Loucy (cell line): ENCODE results near the gene ASTN2.

ENCODE experiments used
- H2AFZ ChIP-seq: fragments of 200-600 bp; sonication (generic); 2 replicates; pipeline ENCODE4 v1.6.0; 2016; ENCODE audit warnings: antibody characterized with exemption, mild to moderate bottlenecking, low read length, moderate library complexity
- H3F3A ChIP-seq: fragments of 200-600 bp; 2 replicates; pipeline ENCODE4 v1.6.0; 2016; ENCODE audit warnings: antibody characterized with exemption, low read depth, mild to moderate bottlenecking
- H3K27me3 ChIP-seq: fragments of 200-600 bp; sonication (generic); 2 replicates; pipeline ENCODE4 v1.6.1; 2014; ENCODE audit warnings: low read length, mild to moderate bottlenecking; ENCODE audit not compliant: insufficient read depth, poor library complexity, severe bottlenecking
- H3K36me3 ChIP-seq: fragments of 200-600 bp; sonication (generic); 2 replicates; pipeline ENCODE4 v1.6.1; 2016; ENCODE audit warnings: low read length; ENCODE audit not compliant: insufficient read depth
- H3K4me1 ChIP-seq: fragments of 200-600 bp; sonication (generic); 2 replicates; pipeline ENCODE4 v1.5.1; 2014; ENCODE audit warnings: low read length, mild to moderate bottlenecking; ENCODE audit not compliant: insufficient read depth, poor library complexity, severe bottlenecking
- H3K4me2 ChIP-seq: fragments of 200-600 bp; sonication (generic); 2 replicates; pipeline ENCODE4 v1.6.0; 2014; ENCODE audit warnings: antibody characterized with exemption, low read length, low read depth, mild to moderate bottlenecking; ENCODE audit not compliant: poor library complexity, severe bottlenecking
- H3K4me3 ChIP-seq: fragments of 200-600 bp; sonication (generic); 2 replicates; pipeline ENCODE4 v1.5.1; 2014; ENCODE audit warnings: low read length, mild to moderate bottlenecking, mixed read lengths; ENCODE audit not compliant: poor library complexity, severe bottlenecking
- H3K79me2 ChIP-seq: fragments of 200-600 bp; sonication (generic); 2 replicates; pipeline ENCODE4 v1.6.1; 2014; ENCODE audit warnings: low read length; ENCODE audit not compliant: insufficient read depth
- H3K9ac ChIP-seq: fragments of 200-600 bp; sonication (generic); 2 replicates; pipeline ENCODE4 v1.6.0; 2014; ENCODE audit warnings: mild to moderate bottlenecking, low read depth, low read length, moderate library complexity; ENCODE audit not compliant: poor library complexity, severe bottlenecking
- H3K9me2 ChIP-seq: fragments of 200-600 bp; sonication (generic); replicated peaks from 2 replicates; pipeline ENCODE4 v1.6.1; 2016; ENCODE audit warnings: low read depth, low read length, mixed read lengths
- H3K9me3 ChIP-seq: fragments of 200-600 bp; sonication (generic); 2 replicates; pipeline ENCODE4 v1.6.1; 2014; ENCODE audit warnings: mild to moderate bottlenecking, antibody characterized with exemption, low read length, low read depth; ENCODE audit not compliant: insufficient read depth
- H4K20me1 ChIP-seq: fragments of 200-600 bp; sonication (generic); 2 replicates; pipeline ENCODE4 v1.6.0; 2014; ENCODE audit warnings: antibody characterized with exemption, low read length, mild to moderate bottlenecking; ENCODE audit not compliant: insufficient read depth, poor library complexity, severe bottlenecking
- EZH2phosphoT487 ChIP-seq: fragments of 200-600 bp; IDR thresholded peaks from 2 replicates; pipeline ENCODE4 v1.6.1; 2018; ENCODE audit warnings: antibody characterized with exemption, mild to moderate bottlenecking, moderate library complexity, borderline replicate concordance
- TF ChIP-seq, protein P1 (sequence below): fragments of 200-600 bp; sonication (generic); conservative IDR thresholded peaks from 2 replicates; pipeline ENCODE4 v1.5.1; 2014; ENCODE audit warnings: mild to moderate bottlenecking, antibody characterized with exemption, low read length

Gene ASTN2

DNA sequence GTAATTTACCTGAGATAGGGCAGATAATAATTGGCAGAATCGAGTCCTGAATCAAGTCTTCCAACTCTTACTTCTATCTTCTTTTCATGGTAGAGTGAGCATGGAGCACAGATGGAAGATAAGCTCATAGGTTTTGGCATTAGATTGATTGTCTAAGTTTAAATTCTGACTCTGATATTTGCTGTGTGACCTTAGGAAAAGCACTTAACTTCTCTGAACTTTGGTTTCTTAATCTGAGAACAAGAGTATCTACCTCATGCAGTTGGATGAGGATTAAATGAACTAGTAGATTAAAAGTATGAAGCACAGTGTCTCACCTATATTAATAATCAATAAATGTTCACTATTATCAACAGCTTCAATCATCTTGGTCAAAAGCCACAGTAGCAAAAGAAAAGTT, 9.4 kb upstream of the ASTN2 start:
- H3K79me2 ChIP-seq: no peaks in the 10 kb centered on the region
- H3K36me3 ChIP-seq: no peaks in the 10 kb centered on the region
- no peaks in the 10 kb centered on the region for H3K4me1 ChIP-seq
- H3K9me3 ChIP-seq: no peaks in the 10 kb centered on the region
- no peaks in the 10 kb centered on the region for H3F3A ChIP-seq
- no peak overlapping the region for H3K9ac ChIP-seq
- no peak overlapping the region for H2AFZ ChIP-seq
- H4K20me1 ChIP-seq: no peaks in the 10 kb centered on the region
- no peaks in the 10 kb centered on the region for H3K27me3 ChIP-seq
- H3K4me2 ChIP-seq: no peak overlapping the region
- TF ChIP-seq EZH2phosphoT487: no peak
- TF ChIP-seq, protein P1, sequence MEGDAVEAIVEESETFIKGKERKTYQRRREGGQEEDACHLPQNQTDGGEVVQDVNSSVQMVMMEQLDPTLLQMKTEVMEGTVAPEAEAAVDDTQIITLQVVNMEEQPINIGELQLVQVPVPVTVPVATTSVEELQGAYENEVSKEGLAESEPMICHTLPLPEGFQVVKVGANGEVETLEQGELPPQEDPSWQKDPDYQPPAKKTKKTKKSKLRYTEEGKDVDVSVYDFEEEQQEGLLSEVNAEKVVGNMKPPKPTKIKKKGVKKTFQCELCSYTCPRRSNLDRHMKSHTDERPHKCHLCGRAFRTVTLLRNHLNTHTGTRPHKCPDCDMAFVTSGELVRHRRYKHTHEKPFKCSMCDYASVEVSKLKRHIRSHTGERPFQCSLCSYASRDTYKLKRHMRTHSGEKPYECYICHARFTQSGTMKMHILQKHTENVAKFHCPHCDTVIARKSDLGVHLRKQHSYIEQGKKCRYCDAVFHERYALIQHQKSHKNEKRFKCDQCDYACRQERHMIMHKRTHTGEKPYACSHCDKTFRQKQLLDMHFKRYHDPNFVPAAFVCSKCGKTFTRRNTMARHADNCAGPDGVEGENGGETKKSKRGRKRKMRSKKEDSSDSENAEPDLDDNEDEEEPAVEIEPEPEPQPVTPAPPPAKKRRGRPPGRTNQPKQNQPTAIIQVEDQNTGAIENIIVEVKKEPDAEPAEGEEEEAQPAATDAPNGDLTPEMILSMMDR: no peak
- H3K9me2 ChIP-seq: no peaks in the 10 kb centered on the region
- no peak overlapping the region for H3K4me3 ChIP-seq

DNA sequence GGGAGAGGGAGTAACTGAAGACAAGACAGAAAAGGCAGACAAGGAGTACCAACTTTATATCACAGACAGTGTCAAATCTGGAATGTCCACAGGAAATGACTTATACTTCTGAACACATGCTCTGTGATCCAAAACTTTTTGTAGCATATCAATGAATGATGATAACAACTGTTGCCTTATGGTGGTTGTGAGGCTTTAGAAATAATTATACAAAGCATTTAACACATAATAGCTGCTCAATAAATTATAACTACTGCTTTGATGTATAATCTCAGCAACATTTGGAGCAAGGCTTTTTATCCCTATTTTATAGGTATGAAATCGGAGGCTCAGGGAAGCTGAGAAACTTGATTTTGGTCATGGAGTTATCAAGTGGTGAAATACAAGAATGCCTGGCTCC, 3.3 kb upstream of the ASTN2 start:
- Histone ChIP-seq H4K20me1 (no peaks in the 10 kb centered on the region), H3K9me2 (no peaks in the 10 kb centered on the region), H3K4me1 (no peaks in the 10 kb centered on the region), H2AFZ (no peak overlapping the region), H3K9ac (no peak overlapping the region), H3K27me3 (no peaks in the 10 kb centered on the region), H3K9me3 (peaks cover 2% of the 10 kb centered on the region; the same call in 1 of the 2 replicates), H3F3A (no peaks in the 10 kb centered on the region), H3K79me2 (no peaks in the 10 kb centered on the region), H3K4me3 (no peak overlapping the region), H3K36me3 (no peaks in the 10 kb centered on the region), H3K4me2 (no peak overlapping the region)
- TF ChIP-seq, protein P1: no peak
- TF ChIP-seq EZH2phosphoT487: no peak

DNA sequence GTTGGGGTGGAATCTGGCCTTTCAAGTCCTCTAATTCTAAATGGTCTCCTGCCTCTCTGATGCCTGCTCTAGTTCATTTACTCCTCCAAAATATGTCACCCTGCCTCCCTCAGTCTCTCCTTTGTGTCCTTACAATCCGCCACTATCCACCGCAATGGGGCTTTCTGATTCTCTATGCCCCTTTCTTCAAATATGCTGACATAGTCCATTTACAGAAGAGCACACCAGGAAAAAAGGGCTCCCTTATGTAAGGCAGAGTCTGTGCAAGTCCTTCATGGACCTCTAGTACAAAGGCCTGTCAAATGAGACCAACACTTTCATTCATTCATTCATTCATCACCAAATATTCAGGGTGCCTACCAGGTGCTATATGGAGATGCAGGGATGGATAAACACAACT, 2.0 kb upstream of the ASTN2 start:
- no peaks in the 10 kb centered on the region for H3K9me2 ChIP-seq

More for the DNA sequence above, 2.0 kb upstream of the ASTN2 start:
- TF ChIP-seq EZH2phosphoT487: no peak
- TF ChIP-seq, protein P1: no peak
- H3K4me2 ChIP-seq: no peak overlapping the region
- no peaks in the 10 kb centered on the region for H3K27me3 ChIP-seq
- no peaks in the 10 kb centered on the region for H4K20me1 ChIP-seq
- no peaks in the 10 kb centered on the region for H3K79me2 ChIP-seq
- peaks cover 2% of the 10 kb centered on the region; the same call in 1 of the 2 replicates for H3K9me3 ChIP-seq
- H3F3A ChIP-seq: no peaks in the 10 kb centered on the region
- H3K36me3 ChIP-seq: no peaks in the 10 kb centered on the region
- no peak overlapping the region for H2AFZ ChIP-seq
- no peak overlapping the region for H3K4me3 ChIP-seq
- no peaks in the 10 kb centered on the region for H3K4me1 ChIP-seq
- H3K9ac ChIP-seq: no peak overlapping the region
